ENCODE data around the gene MFN2.

The MFN2 gene

GRCh38 chr1:11960276-11960675, 20.0 kb upstream of the MFN2 start:
- no peak for DNase-seq

GRCh38 chr1:11960715-11961114, 19.5 kb upstream of the MFN2 start:
- peak in 7 of 58 donors; percentile 4 to 30 (median 15) for DNase-seq

- DNase-seq = peak in 12 of 58 donors; percentile 4 to 55 (median 25)
Observed at GRCh38 chr1:11961230-11961629, 19.0 kb upstream of the MFN2 start.

GRCh38 chr1:11963622-11964021, 16.6 kb upstream of the MFN2 start:
- DNase-seq = no peak

- DNase-seq = no peak
Observed at GRCh38 chr1:11964656-11965055, 15.6 kb upstream of the MFN2 start.

GRCh38 chr1:11967028-11967547, 13.2 kb upstream of the MFN2 start:
- peak in 7 of 58 donors; percentile 1 to 18 (median 4) for DNase-seq

GRCh38 chr1:11970441-11971185, 9.6 kb upstream of the MFN2 start:
- no peak for DNase-seq

GRCh38 chr1:11977625-11978024, 2.6 kb upstream of the MFN2 start:
- no peak for DNase-seq

- no peak for DNase-seq
Observed at GRCh38 chr1:11978301-11978700, 1.9 kb upstream of the MFN2 start.

- DNase-seq = peak in 22 of 58 donors; percentile 34 to 76 (median 56)
Observed at GRCh38 chr1:11979028-11979850, 1.0 kb upstream of the MFN2 start.

GRCh38 chr1:11980676-11980972, 380 bp downstream of the MFN2 start:
- DNase-seq = no peak

GRCh38 chr1:11981378-11982009, 1.2 kb downstream of the MFN2 start:
- DNase-seq = no peak

- no peak for DNase-seq
Observed at GRCh38 chr1:11982010-11982392, 1.8 kb downstream of the MFN2 start.

- no peak for DNase-seq
Observed at GRCh38 chr1:11984121-11984520, 3.9 kb downstream of the MFN2 start.

- no peak for DNase-seq
Observed at GRCh38 chr1:11984576-11984975, 4.3 kb downstream of the MFN2 start.

- no peak for DNase-seq
Observed at GRCh38 chr1:11985171-11985570, 4.9 kb downstream of the MFN2 start.

GRCh38 chr1:11985851-11986250, 5.6 kb downstream of the MFN2 start:
- DNase-seq = no peak

GRCh38 chr1:11989669-11990068, 9.4 kb downstream of the MFN2 start:
- DNase-seq = no peak

- DNase-seq = no peak
Observed at GRCh38 chr1:11990303-11991032, 10.2 kb downstream of the MFN2 start.

GRCh38 chr1:11991969-11992676, 11.9 kb downstream of the MFN2 start:
- no peak for DNase-seq
